Smooth muscle cell (in vitro differentiated cells): ENCODE data around the gene SSR1. TPM values are rescaled to one million over a fixed set of nuclear protein-coding genes. Genes with fewer than 3 reads are reported as not detected.

Experiments used
- DNase-seq: peaks from one replicate; lab custom pipeline; 2025; ENCODE audit not compliant: unreplicated experiment; lab: John Stamatoyannopoulos, UW
- H2AFZ ChIP-seq: fragments of 200-600 bp; sonication (generic); 2 replicates; pipeline ENCODE4 v1.6.0; 2016; ENCODE audit warnings: antibody characterized with exemption, low read depth, mild to moderate bottlenecking
- H3F3A ChIP-seq: fragments of 200-600 bp; sonication (generic); 2 replicates; pipeline ENCODE4 v1.6.0; 2017; ENCODE audit warnings: antibody characterized with exemption, low read depth
- H3K27ac ChIP-seq: fragments of 200-600 bp; sonication (generic); 2 replicates; pipeline ENCODE4 v1.5.1; 2016; ENCODE audit warnings: low read depth, mild to moderate bottlenecking
- H3K27me3 ChIP-seq: fragments of 200-600 bp; sonication (generic); 2 replicates; pipeline ENCODE4 v1.6.1; 2016; ENCODE audit warnings: low read depth, mild to moderate bottlenecking
- H3K36me3 ChIP-seq: fragments of 200-600 bp; sonication (generic); 2 replicates; pipeline ENCODE4 v1.5.1; 2016; ENCODE audit warnings: low read depth
- H3K4me1 ChIP-seq: fragments of 200-600 bp; sonication (generic); 2 replicates; pipeline ENCODE4 v1.5.1; 2016; ENCODE audit warnings: low read depth
- H3K4me2 ChIP-seq: fragments of 200-600 bp; sonication (generic); 2 replicates; pipeline ENCODE4 v1.6.0; 2016; ENCODE audit warnings: mild to moderate bottlenecking
- H3K4me3 ChIP-seq: fragments of 200-600 bp; sonication (generic); 2 replicates; pipeline ENCODE4 v1.5.1; 2016; ENCODE audit warnings: mild to moderate bottlenecking
- H3K79me2 ChIP-seq: fragments of 200-600 bp; sonication (generic); 2 replicates; pipeline ENCODE4 v1.6.0; 2016; ENCODE audit warnings: low read depth, mild to moderate bottlenecking
- H3K9ac ChIP-seq: fragments of 200-600 bp; sonication (generic); 2 replicates; pipeline ENCODE4 v1.6.0; 2016; ENCODE audit warnings: low read depth
- H3K9me3 ChIP-seq: fragments of 200-600 bp; sonication (generic); replicated peaks from 2 replicates; pipeline ENCODE4 v1.5.1; 2016; ENCODE audit warnings: low read depth
- H4K20me1 ChIP-seq: fragments of 200-600 bp; sonication (generic); 2 replicates; pipeline ENCODE4 v1.6.0; 2016; ENCODE audit warnings: low read depth
- CTCF ChIP-seq: fragments of 200-600 bp; sonication (generic); IDR thresholded peaks from 2 replicates; pipeline ENCODE4 v1.5.1; 2017; ENCODE audit warnings: borderline replicate concordance, mild to moderate bottlenecking, antibody characterized with exemption; ENCODE audit not compliant: insufficient read depth, poor library complexity, severe bottlenecking
- WGBS: methylation state at CpG from one replicate; pipeline ENCODE4 v1.1.7; 2016; ENCODE audit warnings: low lambda C conversion rate; 5-methylcytosine and 5-hydroxymethylcytosine counted together
- polyA plus RNA-seq: library from polyadenylated mRNA; unstranded; fragments of >200 nt; fragmentation: Nextera tagmentation; extraction: Ambion mirVana; gene quantifications from 2 replicates; pipeline ENCODE4 v1.2.1, GENCODE V29; 2016
- total RNA-seq: library from RNA; depleted of rRNA; stranded (reverse); fragments of >200 nt; gene quantifications from 2 replicates; pipeline ENCODE4 v1.2.3, GENCODE V29; 2014

SSR1 gene
- total and polyA plus RNA-seq, 2 experiments from 2014 or later, result 304 to 306 TPM

GRCh38 chr6:7298113-7298512 is 14.9 kb downstream of the SSR1 start:
- H4K20me1 ChIP-seq, result peaks cover 99% of the 10 kb centered on the region
- H3K9ac ChIP-seq, result no peak overlapping the region
- no peak for DNase-seq
- peaks cover 8% of the 10 kb centered on the region for H3F3A ChIP-seq
- no peak overlapping the region for H3K4me3 ChIP-seq
- H3K36me3 ChIP-seq, result peaks cover 51% of the 10 kb centered on the region
- H2AFZ ChIP-seq, result no peak overlapping the region
- no peak overlapping the region for H3K4me2 ChIP-seq
- no peaks in the 10 kb centered on the region for H3K4me1 ChIP-seq
- H3K9me3 ChIP-seq, result no peaks in the 10 kb centered on the region
- 98% methylated on average over 1 of the region's 1 CpG for WGBS
- peaks cover 57% of the 10 kb centered on the region for H3K79me2 ChIP-seq
- no peak overlapping the region for H3K27ac ChIP-seq
- TF ChIP-seq CTCF, result no peak
- H3K27me3 ChIP-seq, result no peaks in the 10 kb centered on the region

- 100% methylated on average over 2 of the region's 2 CpGs for WGBS
- Histone ChIP-seq H3K9me3 (no peaks in the 10 kb centered on the region), H3K27ac (no peak overlapping the region), H3K9ac (no peak overlapping the region), H3F3A (peaks cover 8% of the 10 kb centered on the region), H4K20me1 (peaks cover 97% of the 10 kb centered on the region), H3K4me1 (no peaks in the 10 kb centered on the region), H3K36me3 (peaks cover 42% of the 10 kb centered on the region), H2AFZ (no peak overlapping the region), H3K4me2 (no peak overlapping the region), H3K27me3 (no peaks in the 10 kb centered on the region), H3K79me2 (peaks cover 42% of the 10 kb centered on the region), H3K4me3 (no peak overlapping the region)
- no peak for DNase-seq
- no peak for TF ChIP-seq CTCF
These were observed 16.4 kb downstream of the SSR1 start for GRCh38 chr6:7296602-7297001.

- Histone ChIP-seq H3K4me2 (no peak overlapping the region), H3K36me3 (peaks cover 35% of the 10 kb centered on the region), H2AFZ (no peak overlapping the region), H3K9ac (no peak overlapping the region), H3K79me2 (peaks cover 37% of the 10 kb centered on the region), H4K20me1 (peaks cover 97% of the 10 kb centered on the region), H3K9me3 (no peaks in the 10 kb centered on the region), H3K4me3 (no peak overlapping the region), H3K4me1 (no peaks in the 10 kb centered on the region), H3F3A (peaks cover 8% of the 10 kb centered on the region), H3K27me3 (no peaks in the 10 kb centered on the region), H3K27ac (peak overlapping the region; percentile 13)
- TF ChIP-seq CTCF, result no peak
- 95% methylated on average over 3 of the region's 3 CpGs for WGBS
- no peak for DNase-seq
These were observed 17.1 kb downstream of the SSR1 start for GRCh38 chr6:7295916-7296315.

- H3K4me3 ChIP-seq, result no peak overlapping the region
- H3K27me3 ChIP-seq, result no peaks in the 10 kb centered on the region
- no peak for TF ChIP-seq CTCF
- WGBS, result 88% methylated on average over 6 of the region's 6 CpGs
- H3K4me1 ChIP-seq, result no peaks in the 10 kb centered on the region
- no peak overlapping the region for H3K4me2 ChIP-seq
- H3K9ac ChIP-seq, result no peak overlapping the region
- H2AFZ ChIP-seq, result no peak overlapping the region
- DNase-seq, result no peak
- H3K79me2 ChIP-seq, result peaks cover 19% of the 10 kb centered on the region
- peaks cover 26% of the 10 kb centered on the region for H3F3A ChIP-seq
- peaks cover 93% of the 10 kb centered on the region for H4K20me1 ChIP-seq
- H3K9me3 ChIP-seq, result no peaks in the 10 kb centered on the region
- no peak overlapping the region for H3K27ac ChIP-seq
- peaks cover 44% of the 10 kb centered on the region for H3K36me3 ChIP-seq
These were observed 20.3 kb downstream of the SSR1 start for GRCh38 chr6:7292596-7293255.
